Right lobe of liver (tissue), 4 donors: ENCODE data around the gene CLEC4M.

Experiments used
- POLR2A ChIP-seq: fragments of 450-650 bp; IDR thresholded peaks from one replicate; pipeline ENCODE4 v1.6.1; 2017; ENCODE audit warnings: antibody characterized with exemption, mild to moderate bottlenecking
- TF ChIP-seq, protein P1 (sequence below), 4 donors: fragments of 200-600 bp in 3 of 4; fragments of 450-650 bp in 1 of 4; IDR thresholded peaks; one replicate each; pipeline versions ENCODE4 v1.5.1 to v1.8.0; 2016 to 2022; ENCODE audit warnings: antibody characterized with exemption in 4 of 4, mild to moderate bottlenecking in 2 of 4
- donor health status: DM: no; HTN: no; CAD: no.
- donor health status: DM: no; HTN: no; CAD: no.
- donor health status: DM: no; HTN: yes; CAD: no.

DNA sequence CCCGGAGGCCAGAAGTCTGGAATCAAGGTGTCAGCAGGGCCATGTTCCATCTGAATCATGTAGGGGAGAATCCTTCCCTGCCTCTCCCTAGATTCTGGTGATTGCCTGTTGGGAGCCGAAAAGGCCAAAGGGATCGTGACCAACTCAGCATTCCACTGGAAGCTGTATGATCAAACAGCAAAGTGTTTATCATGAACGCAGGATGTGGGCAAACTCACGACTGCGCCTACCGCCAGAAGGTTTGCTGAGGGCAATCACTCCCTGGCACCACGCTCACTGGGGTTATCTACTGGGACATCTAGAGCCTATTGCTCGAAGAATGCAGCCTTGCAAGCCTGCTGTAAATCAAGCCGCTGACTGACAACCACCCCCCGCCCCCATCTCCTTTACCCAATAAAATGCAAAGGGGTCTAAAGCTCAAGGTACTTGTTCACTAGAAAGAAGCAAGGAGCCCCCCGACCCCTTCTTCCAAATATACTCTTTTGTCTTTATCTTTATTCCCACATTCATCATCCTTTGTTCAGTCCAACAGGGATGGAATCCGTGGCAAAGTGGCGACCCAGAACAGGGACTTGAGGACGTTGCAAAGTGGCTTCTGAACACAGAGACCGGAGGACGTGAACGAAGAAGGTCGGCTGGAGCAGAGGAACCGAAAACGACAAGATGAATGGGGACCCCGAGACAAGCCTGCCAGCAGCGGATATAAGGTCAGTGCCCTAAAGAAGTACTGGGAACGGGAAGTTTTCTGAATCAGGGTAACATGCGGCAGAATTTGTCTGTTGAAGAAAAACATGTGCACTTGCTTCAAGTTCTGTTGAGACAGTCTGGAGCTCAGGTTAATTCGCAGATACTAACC, 16.8 kb downstream of the CLEC4M start:
- no peak for TF ChIP-seq POLR2A
- TF ChIP-seq, protein P1, sequence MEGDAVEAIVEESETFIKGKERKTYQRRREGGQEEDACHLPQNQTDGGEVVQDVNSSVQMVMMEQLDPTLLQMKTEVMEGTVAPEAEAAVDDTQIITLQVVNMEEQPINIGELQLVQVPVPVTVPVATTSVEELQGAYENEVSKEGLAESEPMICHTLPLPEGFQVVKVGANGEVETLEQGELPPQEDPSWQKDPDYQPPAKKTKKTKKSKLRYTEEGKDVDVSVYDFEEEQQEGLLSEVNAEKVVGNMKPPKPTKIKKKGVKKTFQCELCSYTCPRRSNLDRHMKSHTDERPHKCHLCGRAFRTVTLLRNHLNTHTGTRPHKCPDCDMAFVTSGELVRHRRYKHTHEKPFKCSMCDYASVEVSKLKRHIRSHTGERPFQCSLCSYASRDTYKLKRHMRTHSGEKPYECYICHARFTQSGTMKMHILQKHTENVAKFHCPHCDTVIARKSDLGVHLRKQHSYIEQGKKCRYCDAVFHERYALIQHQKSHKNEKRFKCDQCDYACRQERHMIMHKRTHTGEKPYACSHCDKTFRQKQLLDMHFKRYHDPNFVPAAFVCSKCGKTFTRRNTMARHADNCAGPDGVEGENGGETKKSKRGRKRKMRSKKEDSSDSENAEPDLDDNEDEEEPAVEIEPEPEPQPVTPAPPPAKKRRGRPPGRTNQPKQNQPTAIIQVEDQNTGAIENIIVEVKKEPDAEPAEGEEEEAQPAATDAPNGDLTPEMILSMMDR (IDR thresholded peaks at IDR 0.05) = no peak
